Stimulated activated CD4-positive, alpha-beta T cell treated with anti-CD3 and anti-CD28 coated beads, TNF-alpha, amount 100 ng/mL, for 24 hours (primary cell): ENCODE data around the gene EPN3.

ENCODE experiments used
- DNase-seq, 3 experiments: peaks; one replicate each; pipeline ENCODE4 v3.0.0-alpha.2; 2020; ENCODE audit warnings: low read depth in 3 of 3

The EPN3 gene

GRCh38 chr17:50534222-50534978, 1.9 kb downstream of the EPN3 start:
- DNase-seq = peak in 1 of 3 experiments; percentile 37

GRCh38 chr17:50534979-50535326, 2.4 kb downstream of the EPN3 start:
- no peak for DNase-seq

GRCh38 chr17:50535407-50535806, 2.9 kb downstream of the EPN3 start:
- DNase-seq = no peak

GRCh38 chr17:50536683-50537646, 4.4 kb downstream of the EPN3 start:
- no peak for DNase-seq

GRCh38 chr17:50537721-50538548, 5.4 kb downstream of the EPN3 start:
- DNase-seq = no peak

GRCh38 chr17:50538549-50539410, 6.2 kb downstream of the EPN3 start:
- DNase-seq = no peak

- no peak for DNase-seq
These were observed 7.4 kb downstream of the EPN3 start for GRCh38 chr17:50539762-50540559.

- DNase-seq = no peak
These were observed 8.2 kb downstream of the EPN3 start for GRCh38 chr17:50540560-50541401.

GRCh38 chr17:50541402-50541715, 8.8 kb downstream of the EPN3 start:
- DNase-seq = no peak

GRCh38 chr17:50541716-50542688, 9.5 kb downstream of the EPN3 start:
- peak; percentile 63 to 83 (median 69) for DNase-seq

GRCh38 chr17:50542795-50543774, 10.6 kb downstream of the EPN3 start:
- no peak for DNase-seq

- no peak for DNase-seq
These were observed 12.0 kb downstream of the EPN3 start for GRCh38 chr17:50544516-50544915.

- no peak for DNase-seq
These were observed 12.8 kb downstream of the EPN3 start for GRCh38 chr17:50545311-50545710.

GRCh38 chr17:50546701-50547034, 14.1 kb downstream of the EPN3 start:
- no peak for DNase-seq

- peak; percentile 66 to 89 (median 76) for DNase-seq
These were observed 14.7 kb downstream of the EPN3 start, which contains the start of gene SPATA20 for GRCh38 chr17:50547035-50547735. Gene SPATA20 (plus strand): TSS chr17:50547174. CDS start chr17:50547209, 35 bp downstream.

- no peak for DNase-seq
These were observed 15.2 kb downstream of the EPN3 start for GRCh38 chr17:50547736-50548083.
